MV-4-11 (cell line): ENCODE measurements around the gene RBMX.
"Not testable (repeated sequence)": the region's sequence is repeated elsewhere in the genome, so short reads cannot be mapped to it uniquely, and the experiment has no call there.

Experiments used
- DNase-seq: peaks from one replicate; lab custom pipeline; 2025; lab: John Stamatoyannopoulos, UW

RBMX gene

DNA sequence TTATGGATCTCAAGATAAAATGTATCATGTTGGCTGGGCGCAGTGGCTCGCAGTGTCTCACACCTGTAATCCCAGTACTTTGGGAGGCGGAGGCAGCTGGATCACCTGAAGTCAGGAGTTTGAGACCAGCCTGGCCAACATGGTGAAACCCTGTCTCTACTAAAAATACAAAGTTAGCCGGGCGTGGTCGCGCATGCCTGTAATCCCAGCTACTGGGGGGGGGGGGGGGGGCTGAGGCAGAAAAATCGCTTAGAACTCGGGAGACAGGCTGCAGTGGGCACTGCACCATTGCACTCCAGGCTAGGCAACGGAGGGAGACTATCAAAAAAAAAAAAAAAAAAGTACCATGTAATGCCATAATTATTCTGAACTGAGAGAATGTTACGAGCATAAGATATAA lies 2.1 kb downstream of the RBMX start:
- no peak for DNase-seq

- DNase-seq = not testable (repeated sequence)
Observed at GRCh38 chrX:136874114-136874513, 6.4 kb downstream of the RBMX start.

GRCh38 chrX:136873210-136873609 lies 7.3 kb downstream of the RBMX start:
- not testable (repeated sequence) for DNase-seq

GRCh38 chrX:136872091-136872700 lies 8.3 kb downstream of the RBMX start:
- no peak for DNase-seq

- peak; percentile 27 for DNase-seq
Observed at GRCh38 chrX:136870064-136870463, 10.5 kb downstream of the RBMX start.

GRCh38 chrX:136868283-136869055 lies 12.1 kb downstream of the RBMX start:
- DNase-seq = no peak

DNA sequence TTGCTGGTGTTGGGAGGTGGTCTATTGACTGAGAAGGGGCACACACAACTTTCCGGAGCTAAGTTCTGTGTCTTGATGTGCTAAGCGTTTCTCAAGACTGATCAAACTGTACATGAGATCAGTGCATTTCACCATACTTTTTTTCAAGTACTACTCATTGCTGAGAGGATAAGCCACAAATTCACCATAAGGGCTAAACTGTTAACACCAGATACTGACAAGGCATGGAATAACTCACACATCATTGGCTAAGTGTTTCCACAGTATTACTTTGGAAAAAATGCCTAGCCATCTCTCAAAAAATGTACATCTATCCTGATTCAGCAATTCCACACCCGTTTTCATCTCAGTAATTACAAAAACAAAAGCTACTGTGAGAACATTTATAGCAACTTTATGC lies 13.0 kb downstream of the RBMX start:
- DNase-seq = peak; percentile 18

- no peak for DNase-seq
Observed at GRCh38 chrX:136867096-136867491, 13.4 kb downstream of the RBMX start.

- DNase-seq = no peak
Observed at GRCh38 chrX:136866337-136867095, 14.0 kb downstream of the RBMX start.

DNA sequence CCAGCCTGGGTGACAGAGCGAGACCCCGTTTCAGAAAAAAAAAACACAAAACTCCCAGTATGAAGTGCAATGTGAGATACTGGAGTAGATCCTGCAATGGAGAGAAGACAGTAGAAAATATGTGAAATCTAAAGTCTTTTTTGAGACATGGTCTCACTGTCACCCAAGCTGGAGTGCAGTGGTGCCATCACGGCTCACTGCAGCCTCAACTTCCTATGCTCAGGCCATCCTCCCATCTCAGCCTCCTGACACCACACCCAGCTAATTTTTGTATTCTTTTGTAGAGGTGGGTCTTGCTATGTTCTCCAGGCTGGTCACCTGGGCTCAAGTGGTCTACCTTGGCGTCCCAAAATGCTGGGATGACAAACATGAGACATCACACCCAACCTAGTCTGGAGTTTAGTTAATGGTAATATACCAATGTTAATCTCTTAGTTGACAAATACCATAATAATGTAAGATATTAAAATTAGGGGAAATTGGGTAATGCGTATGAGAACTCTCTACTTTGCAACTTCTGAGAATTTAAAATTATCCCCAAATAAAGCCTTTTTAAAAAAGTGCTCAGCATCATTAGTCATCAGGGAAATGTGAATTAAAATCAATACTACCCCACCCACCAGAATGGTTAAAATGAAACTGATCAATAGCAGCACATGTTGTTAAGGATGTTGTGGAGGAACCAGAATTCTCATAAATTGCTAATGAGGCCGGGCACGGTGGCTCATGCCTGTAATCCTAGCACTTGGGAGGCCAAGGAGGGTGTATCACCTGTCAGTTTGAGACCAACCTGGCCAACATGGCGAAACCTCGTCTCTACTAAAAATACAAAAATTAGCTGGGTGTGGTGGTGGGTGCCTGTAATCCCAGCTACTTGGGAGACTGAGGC lies 15.0 kb downstream of the RBMX start:
- DNase-seq = no peak

- peak; percentile 2 for DNase-seq
Observed at GRCh38 chrX:136863826-136864225, 16.7 kb downstream of the RBMX start.

DNA sequence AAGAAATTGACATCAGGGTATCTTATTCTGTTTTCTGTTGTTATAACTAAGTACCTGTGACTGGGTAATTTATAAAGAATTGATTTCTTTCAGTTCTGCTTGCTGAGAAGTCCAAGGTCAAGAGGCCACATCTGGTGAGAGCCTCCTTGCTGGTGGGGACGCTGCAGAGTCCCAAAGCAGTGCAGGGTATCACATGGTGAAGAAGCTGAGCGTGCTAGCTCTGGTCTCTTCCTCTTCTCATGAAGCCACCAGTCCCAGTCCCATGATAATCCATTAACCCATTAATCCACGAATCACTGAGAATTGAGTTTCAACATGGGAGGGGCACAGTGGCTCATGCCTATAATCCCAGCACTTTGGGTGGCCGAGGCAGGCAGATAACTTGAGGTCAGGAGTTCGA lies 18.0 kb downstream of the RBMX start:
- DNase-seq = no peak

- DNase-seq = no peak
Observed at GRCh38 chrX:136861877-136862276, 18.6 kb downstream of the RBMX start.

DNA sequence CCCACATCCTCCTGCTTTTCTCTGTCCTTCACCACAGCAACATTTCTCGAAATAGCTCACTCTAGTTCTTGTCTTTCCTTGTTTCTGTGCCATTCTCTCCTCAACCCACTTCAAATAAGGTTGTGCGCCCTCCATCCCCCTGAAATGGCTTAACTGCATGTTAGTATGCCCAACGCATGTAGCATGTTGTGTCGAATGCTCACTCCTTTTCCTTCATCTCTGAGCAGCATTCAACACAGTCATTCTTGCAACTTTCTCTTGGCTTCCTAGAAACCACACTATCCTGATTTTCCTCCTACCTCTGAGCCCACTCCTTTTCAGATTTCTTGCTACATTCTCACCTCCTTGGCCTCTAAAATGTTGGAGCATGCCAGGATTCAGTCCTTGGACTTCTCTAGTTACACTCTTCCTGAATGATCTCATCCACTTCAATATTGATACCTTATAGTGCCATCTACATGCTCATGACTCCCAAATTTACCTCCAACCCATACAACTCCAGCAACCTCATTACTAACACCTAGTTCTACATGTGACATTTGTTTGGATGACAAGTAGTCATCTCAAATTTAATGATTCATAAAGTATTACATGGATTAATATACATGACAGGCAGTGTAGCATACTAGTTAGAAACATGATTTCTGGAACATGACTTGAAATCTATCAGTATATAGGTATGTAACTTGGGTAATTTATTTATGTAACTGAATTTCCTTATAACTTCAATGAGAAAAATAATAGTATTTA lies 22.3 kb downstream of the RBMX start:
- no peak for DNase-seq

DNA sequence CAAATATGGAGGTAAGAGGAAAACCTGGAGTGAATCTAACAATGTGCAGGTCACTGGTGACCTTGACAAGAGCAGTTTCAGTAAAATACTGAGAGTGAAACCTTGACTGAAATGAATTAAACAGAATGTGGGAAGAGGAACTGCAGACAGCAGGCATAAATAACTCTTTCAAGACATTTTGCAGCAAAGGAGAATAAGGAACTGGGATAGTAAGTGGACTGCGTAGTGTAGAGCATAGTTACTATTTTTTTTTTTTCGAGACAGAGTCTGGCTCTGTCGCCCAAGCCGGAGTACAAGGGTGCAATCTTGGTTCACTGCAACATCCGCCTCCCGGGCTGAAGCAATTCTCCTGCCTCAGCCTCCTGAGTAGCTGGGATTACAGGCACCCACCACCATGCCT lies 24.0 kb downstream of the RBMX start:
- DNase-seq = peak; percentile 91

DNA sequence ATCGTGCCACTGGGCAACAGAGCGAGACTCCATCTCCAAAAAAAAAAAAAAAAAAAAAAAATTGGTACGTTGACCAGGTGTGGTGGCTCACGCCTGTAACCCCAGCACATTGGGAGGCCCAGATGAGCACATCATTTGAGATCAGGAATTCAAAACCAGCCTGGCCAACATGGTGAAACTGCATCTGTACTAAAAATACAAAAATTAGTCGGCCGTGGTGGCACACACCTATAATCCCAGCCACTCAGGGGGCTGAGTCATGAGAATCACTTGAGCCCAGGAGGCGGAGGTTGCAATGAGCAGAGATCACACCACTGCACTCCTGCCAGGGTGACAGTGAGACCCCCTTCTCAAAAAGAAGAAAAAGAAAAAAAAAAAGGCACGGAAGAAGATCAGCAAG lies 24.5 kb downstream of the RBMX start:
- no peak for DNase-seq

GRCh38 chrX:136851526-136851925 lies 29.0 kb downstream of the RBMX start:
- no peak for DNase-seq

DNA sequence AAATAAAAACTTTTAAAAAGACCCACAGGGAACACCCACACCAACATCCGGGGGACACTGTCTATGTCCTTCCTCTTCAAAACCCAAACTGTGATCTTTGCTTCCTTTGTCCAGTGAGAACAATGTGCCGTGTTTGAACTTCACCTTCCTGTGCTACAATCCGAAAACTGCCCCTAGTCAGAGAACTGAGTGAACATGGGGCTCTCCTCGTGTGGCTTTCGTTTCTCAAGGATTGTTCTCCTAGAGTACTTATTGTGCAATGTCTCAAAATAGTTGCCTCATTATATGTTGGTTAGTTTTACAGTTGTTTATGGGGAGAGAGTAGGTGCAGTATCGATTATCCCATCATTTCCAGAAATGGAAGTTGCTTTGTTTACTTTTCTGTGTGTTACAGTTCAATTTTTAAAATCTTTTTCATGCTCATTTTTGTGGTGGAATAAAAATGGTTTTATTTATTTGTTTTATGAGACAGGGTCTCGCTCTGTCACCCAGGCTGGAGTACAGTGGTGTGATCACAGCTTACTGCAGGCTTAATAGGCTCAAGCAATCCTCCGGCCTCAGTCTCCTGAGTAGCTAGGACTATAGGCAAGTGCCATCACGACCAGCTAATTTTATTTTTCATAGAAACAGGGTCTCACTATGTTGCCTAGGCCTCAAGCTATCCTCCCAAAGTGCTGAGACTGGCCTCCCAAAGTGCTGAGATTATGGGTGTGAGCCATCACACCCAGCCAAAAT lies 29.9 kb downstream of the RBMX start:
- DNase-seq = peak; percentile 79

GRCh38 chrX:136849395-136849794 lies 31.1 kb downstream of the RBMX start:
- DNase-seq = no peak

GRCh38 chrX:136847874-136848273 lies 32.7 kb downstream of the RBMX start:
- no peak for DNase-seq

DNA sequence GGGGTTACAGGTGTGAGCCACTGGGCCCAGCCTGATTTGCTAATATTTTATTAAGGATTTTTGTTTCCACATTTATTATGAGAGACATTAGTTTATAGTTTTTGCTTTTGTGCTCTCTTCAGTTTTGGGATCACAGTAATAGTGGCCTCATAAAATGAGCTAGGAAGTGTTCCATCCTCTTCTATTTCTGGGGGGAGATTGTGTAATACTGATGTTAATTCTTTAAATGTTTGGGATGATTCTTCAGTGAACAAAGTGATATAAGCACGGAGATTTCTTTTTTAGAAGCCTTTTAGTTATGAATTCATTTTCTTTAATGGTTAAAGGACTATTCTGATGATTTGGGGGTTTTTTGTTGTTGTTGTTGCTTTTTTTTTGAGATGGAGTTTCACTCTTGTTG lies 41.3 kb downstream of the RBMX start:
- DNase-seq = no peak
